Measurements from ENCODE around the gene RNF224.

DNA sequence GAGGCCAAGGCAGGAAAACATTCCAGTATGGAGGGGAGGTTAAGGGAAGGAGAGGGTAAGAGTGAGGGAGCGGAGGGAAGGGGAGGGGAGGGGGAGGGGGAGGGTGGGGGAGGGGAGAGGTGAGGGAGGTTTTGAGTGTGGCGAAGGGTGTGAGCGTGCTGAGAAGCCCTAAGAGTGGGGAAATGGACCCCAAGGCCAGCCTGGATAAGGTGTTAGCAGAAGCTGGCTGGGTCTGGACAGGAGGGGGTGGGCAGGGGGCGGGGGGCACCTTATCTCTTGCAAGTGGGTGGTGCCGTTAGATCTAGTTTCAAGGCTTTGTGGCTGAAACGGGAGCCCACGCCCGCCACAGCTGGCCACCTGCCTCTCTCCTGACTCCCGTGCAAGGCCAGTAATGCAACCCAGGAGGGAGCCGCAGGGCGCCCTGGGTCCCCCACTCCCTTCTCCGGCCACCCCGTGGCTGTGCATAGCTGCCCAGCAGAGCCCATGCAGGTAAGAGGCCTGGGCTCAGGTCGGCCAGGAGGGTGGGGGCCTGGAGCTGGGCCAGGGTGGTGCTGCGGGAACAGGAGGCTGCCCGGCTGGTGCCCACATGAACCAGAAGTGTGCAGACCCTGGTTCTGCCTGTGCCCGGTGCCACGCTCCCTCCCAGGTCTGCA, 677 bp downstream of the RNF224 start:
- TF ChIP-seq, protein P1, sequence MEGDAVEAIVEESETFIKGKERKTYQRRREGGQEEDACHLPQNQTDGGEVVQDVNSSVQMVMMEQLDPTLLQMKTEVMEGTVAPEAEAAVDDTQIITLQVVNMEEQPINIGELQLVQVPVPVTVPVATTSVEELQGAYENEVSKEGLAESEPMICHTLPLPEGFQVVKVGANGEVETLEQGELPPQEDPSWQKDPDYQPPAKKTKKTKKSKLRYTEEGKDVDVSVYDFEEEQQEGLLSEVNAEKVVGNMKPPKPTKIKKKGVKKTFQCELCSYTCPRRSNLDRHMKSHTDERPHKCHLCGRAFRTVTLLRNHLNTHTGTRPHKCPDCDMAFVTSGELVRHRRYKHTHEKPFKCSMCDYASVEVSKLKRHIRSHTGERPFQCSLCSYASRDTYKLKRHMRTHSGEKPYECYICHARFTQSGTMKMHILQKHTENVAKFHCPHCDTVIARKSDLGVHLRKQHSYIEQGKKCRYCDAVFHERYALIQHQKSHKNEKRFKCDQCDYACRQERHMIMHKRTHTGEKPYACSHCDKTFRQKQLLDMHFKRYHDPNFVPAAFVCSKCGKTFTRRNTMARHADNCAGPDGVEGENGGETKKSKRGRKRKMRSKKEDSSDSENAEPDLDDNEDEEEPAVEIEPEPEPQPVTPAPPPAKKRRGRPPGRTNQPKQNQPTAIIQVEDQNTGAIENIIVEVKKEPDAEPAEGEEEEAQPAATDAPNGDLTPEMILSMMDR (IDR thresholded peaks at IDR 0.05), result no peak
- no peak for TF ChIP-seq POLR2A (IDR thresholded peaks at IDR 0.05)
